GM18868 (cell line): ENCODE results near the gene MMP3.
A peak's percentile ranks its signal among the peaks of the same experiment; 100 is the strongest.

Experiments used
- ATAC-seq: cut with Tn5 transposase; IDR thresholded peaks from one replicate; pipeline ENCODE4 v1.9.1; 2021; ENCODE audit warnings: mild to moderate bottlenecking, moderate library complexity; ENCODE audit not compliant: unreplicated experiment

Gene MMP3

GRCh38 chr11:102833731-102834130, 9.7 kb downstream of the MMP3 start:
- ATAC-seq = no peak

DNA sequence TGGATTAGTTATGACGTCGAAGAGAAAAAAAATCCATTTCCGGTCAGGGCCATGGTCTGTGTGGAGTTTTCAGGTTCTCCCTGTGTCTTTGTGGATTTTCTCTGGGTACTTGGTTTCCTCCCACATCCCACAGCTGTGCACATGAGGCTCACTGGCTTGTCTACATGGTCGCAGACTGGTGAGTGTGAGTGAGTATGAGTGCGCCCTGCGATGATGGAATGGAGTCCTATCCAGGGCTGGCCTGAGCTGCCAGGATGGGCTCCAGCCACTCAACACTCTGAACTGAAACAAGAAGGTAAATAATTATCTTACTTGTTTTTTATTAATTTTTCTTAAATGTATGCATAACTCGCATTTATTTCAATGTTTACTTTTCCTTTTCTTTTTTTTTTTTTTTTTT, 10.8 kb downstream of the MMP3 start:
- ATAC-seq = no peak

DNA sequence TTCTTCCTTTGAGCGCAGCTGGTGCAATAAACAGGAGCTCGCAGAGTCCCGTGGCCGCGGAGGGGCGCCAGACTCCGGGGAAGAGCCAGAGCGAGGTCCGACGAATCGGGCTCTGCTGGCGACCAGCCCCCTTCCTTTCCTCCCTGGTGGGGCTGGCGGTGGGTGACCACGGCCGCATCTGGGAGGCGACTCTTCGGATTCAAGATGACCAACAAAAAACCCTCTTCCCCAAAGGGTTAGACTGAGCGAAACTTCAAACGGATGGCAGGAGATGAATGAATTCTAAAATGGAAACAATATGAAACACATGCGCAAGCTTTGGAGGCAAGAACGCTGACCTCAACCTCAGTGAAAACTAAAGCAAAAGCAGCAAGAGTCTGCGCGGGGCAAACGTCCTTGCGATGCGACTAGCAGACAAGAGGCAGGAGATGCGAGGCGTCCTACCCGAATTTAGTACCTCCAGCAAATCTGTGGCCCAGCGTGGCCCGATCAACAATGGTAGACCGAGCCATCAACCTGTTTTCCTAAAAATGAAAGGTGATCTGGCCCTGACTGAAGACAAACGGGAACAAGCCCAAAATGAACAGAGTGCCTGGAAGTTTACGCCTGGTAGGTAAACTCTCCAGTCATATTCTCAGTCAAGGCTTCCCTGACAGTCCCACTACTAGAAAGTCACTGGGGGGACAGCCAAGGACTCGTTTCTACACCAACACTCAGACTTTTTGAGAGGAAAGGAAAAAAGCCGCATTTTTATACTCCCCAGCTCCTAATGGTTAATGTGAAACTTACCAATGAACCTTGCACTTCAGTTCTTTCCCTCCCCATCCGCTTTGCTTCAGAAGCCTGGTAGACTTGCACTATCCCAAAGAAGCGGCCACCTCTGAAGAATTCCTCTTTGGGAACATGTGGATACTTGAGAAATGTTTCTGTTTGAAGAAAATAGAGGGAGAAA, 11.6 kb downstream of the MMP3 start:
- ATAC-seq = no peak

DNA sequence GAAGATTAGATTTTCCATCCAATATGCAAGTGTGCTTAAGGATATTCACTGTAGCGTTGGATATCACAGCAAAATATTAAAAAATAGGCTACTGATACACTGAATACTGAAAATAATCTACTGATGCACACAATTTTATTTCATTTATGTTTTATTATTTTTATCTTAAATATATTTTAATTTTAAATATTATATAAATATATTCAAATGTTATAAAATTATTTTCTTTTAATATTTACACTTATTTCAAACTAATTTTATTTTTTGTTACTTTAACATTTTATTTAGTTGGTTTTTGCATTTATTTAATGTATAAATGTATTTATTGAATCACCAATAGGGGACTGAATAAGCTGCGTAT, 12.3 kb downstream of the MMP3 start:
- no peak for ATAC-seq

- no peak for ATAC-seq
Measured at GRCh38 chr11:102830001-102830727, 13.2 kb downstream of the MMP3 start.

DNA sequence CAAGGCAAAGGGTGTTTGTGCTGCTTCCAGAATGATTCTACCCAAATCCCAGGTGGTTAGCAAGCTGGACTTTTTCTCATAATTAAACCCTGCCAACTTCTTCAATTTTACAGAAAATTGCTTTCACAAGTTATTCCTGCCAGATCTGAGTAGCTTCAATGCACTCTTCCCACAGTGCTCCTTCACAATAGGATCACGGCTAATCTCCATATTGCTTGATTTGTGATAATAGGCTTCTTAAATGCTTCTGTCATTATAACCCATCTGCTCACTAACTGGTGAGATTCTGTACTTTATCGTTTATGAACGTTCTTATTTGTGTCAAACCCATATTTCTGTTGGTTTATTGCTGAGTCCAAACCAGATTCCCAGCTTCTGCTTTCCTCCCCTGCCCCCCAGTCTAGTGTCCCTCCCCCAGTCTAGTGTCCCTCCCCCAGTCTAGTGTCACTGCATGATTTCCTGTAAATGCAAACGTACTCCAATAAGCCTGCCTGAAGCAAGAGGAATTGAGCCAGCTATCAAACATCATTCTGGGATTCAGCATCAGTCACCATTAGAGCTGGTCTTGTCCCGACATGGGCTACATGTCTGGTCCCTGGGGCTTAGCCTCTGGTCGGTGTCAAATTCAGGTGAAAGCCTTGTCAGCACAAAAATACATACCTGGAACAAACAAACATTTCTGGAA, 14.0 kb downstream of the MMP3 start:
- ATAC-seq = no peak

- ATAC-seq = no peak
Measured at GRCh38 chr11:102824556-102824955, 18.9 kb downstream of the MMP3 start.

GRCh38 chr11:102819491-102819890, 23.9 kb downstream of the MMP3 start:
- no peak for ATAC-seq

DNA sequence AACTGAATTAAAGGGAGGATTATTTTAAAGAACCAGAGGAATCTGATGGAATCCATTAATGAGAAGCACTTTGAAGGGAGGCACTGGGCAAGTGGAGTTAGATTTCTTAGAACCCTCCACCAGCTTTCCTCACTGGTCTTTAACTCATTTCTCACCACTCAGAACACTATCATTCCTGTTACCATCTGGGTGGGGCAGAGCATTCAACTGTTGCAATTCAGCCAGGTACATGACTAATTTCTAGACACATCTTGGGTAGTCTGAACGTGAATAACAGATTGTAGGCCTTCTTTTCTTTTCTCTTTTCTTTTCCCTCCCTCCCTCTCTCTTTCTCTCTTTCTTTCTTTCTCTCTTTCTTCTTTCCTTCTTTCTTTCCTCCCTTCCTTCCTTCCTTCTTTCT, 29.9 kb downstream of the MMP3 start:
- ATAC-seq = no peak

DNA sequence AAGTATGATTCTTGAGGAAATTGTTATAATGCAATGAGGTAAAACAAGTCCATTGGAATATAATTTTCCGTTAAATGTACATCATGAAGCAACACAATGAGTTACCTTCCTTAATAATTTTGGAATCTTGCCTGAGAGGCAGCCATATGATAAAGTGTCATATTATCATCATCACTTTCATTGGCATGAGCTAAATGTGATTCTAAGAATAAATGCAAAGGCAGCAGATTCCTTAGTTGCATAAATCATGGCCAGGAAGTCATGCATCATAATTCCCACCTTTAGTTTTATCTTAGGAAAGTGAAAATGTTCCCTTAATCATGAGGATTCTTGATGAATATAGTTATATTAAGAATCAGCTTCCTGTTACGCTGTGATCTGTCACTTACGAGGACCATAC, 31.2 kb downstream of the MMP3 start:
- ATAC-seq = no peak

DNA sequence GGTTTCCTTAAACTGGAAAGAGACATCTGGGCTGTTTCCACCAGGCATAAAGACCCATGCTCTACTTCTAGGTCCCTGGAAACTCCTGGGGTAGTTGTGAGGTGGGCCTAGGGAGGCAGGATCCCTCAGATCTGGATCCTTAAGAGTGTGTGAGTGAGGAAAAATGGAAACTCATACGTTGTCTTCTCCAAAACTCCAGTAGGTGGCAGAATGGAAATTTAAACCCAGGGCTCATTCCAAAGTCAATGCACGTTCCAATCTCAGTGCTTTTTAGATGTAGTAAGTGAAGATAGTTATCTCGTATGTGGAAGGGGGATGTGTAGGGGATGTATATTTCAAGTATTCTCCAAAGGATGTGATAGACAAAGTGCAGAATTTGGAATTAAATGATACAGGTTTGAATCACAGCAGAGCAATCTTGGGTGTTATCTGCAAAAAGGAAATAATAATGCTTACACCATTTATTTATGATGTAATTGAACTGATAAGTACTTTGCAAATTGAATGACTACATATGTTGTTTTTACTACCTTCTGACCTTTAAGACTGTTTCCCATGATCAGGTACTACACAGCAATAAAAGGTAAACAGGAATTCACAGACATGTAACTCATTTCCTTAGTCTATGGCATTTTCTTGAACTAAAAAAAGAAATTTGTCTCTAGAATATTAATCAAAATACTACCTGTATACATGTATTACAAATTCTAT, 32.3 kb downstream of the MMP3 start:
- no peak for ATAC-seq

- no peak for ATAC-seq
Measured at GRCh38 chr11:102809971-102810370, 33.4 kb downstream of the MMP3 start.

- peak; percentile 88 for ATAC-seq
Measured at GRCh38 chr11:102807921-102808320, 35.5 kb downstream of the MMP3 start.

- ATAC-seq = no peak
Measured at GRCh38 chr11:102806296-102806695, 37.1 kb downstream of the MMP3 start.

DNA sequence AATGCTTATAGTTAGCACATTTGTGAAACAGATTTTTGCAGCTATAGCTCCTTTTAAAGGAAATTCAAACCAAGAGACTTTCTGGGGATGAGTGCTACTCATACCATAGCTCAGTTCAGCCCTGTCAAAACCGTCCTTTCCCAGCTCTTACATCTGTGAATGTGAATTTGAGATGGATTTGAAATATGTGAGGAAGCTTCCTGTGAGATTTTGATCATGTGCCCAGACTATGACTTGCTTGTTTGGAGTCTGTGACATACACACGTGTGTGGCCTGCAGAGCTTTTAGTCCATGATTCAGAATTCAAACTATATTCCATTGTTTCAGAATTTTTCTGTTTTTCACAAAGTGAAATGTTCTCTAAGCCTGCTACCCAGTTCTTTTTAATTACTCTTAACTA, 41.1 kb downstream of the MMP3 start:
- no peak for ATAC-seq

DNA sequence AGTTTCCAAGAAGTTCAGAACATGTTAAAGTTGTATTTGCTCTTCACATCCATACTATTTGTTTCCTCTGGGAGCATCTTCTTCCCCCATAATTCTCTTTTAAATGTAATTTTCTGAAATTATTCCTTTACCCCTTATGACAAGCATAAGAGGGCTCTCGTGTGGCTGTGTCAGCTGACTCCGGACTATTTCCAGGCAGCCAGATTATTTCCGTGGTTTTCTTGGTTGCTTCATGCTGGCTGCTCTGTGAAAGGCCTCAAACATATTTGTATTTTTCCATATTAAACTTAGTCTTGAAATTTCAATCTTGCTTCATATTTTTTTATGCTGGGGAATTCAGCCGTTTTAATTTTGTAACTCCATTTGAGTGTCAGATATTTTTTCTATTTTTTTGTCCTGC, 42.6 kb downstream of the MMP3 start:
- no peak for ATAC-seq

GRCh38 chr11:102799681-102800340, 43.6 kb downstream of the MMP3 start:
- no peak for ATAC-seq

DNA sequence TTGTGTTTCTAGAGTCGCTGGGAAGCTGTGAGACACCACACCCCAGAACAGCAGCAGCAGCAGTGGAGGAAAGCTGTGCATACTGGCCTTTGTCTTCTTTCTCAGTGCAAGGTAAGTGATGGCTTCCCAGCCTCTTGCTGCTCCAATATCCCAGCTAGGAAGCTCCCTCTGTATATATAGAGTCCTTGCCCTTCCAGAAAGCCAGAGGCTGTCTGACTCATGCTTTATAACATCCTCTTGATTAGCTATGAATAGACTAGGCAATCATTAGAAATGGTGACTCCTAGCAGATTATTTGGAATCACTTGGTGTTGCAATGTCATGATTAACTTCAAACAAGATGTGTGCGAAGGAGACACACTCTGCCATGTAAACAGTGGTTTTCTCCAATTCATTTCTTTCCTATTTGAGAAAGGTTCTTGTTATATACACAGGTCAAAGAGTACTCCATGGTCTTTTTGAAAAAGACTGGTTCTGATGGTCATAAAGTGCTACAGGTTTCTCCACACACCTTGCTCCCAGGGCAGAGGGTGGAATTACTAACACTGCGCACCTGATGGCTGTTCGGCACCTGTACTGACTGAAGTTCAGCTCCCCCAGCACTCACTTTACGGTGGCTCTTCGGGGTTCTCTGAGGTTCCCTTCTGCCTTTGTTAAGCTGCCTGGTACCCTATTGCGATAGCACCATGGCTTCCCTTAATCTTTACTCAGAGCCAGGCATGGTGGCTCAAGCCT, 45.2 kb downstream of the MMP3 start, which contains the start of gene MMP1:
Gene MMP1, minus strand, starts transcription at position 149 of the 735 bp plus-strand sequence. Its CDS starts 68 bp downstream, at position 81.
- no peak for ATAC-seq

- peak; percentile 99 for ATAC-seq
Measured at GRCh38 chr11:102794382-102794781, 49.0 kb downstream of the MMP3 start.
